Caco-2 (cell line): ENCODE measurements around the gene PRKAR2A. TPM values are rescaled to one million over a fixed set of nuclear protein-coding genes. Genes with fewer than 3 reads are reported as not detected.

Experiments
- Bru-seq: library from RNA; stranded (reverse); fragments of 400-500 nt; gene quantifications from one replicate; lab custom pipeline; 2021; lab: Mats Ljungman, UMichigan
- BruChase-seq, 2 experiments: library from RNA; stranded (reverse); fragments of 400-500 nt; gene quantifications; one replicate each; lab custom pipeline; 2021; lab: Mats Ljungman, UMichigan
- BruUV-seq: library from RNA; stranded (reverse); fragments of 400-500 nt; replicated peaks from 2 replicates; lab custom pipeline; 2021; lab: Mats Ljungman, UMichigan
- CTCF ChIA-PET: fragments of 300-600 bp; sonication (Branson Sonifier 250); formaldehyde crosslinking; loops from one replicate; lab custom pipeline; 2022; ENCODE audit warnings: antibody characterized with exemption; lab: Charles Lee
- POLR2A ChIA-PET: fragments of 300-600 bp; sonication (Branson Sonifier 250); formaldehyde crosslinking; loops from one replicate; lab custom pipeline; 2022; ENCODE audit warnings: antibody characterized with exemption; lab: Charles Lee
- DNase-seq, 2 experiments: peaks; one replicate each; pipeline versions ENCODE4 v3.0.0 to v3.0.0-alpha.2; 2020 to 2022
- H3K27me3 ChIP-seq: replicated peaks from 2 replicates; pipeline ENCODE4 v1.6.0; 2011; ENCODE audit warnings: low read length; ENCODE audit not compliant: control insufficient read depth, insufficient read depth
- H3K36me3 ChIP-seq: 2 replicates; pipeline ENCODE4 v1.5.1; 2011; ENCODE audit warnings: low read length; ENCODE audit not compliant: control insufficient read depth, insufficient read depth
- H3K4me1 ChIP-seq: fragments of 250-450 bp; sonication (Bioruptor Pico); 2 replicates; pipeline ENCODE4 v1.5.1; 2020; ENCODE audit warnings: mild to moderate bottlenecking
- H3K4me3 ChIP-seq: 2 replicates; pipeline ENCODE4 v1.5.1; 2011; ENCODE audit warnings: low read depth, mild to moderate bottlenecking, control low read depth, low read length
- H3K9me3 ChIP-seq: fragments of 250-450 bp; sonication (Bioruptor Pico); 2 replicates; pipeline ENCODE4 v1.5.1; 2020; ENCODE audit warnings: mild to moderate bottlenecking, moderate library complexity
- H3K27ac Mint-ChIP-seq: one replicate; pipeline ENCODE4 v1.8.0; 2022; ENCODE audit warnings: mixed read lengths; ENCODE audit not compliant: unreplicated experiment
- H3K27me3 Mint-ChIP-seq: one replicate; pipeline ENCODE4 v1.8.0; 2022; ENCODE audit warnings: mixed read lengths; ENCODE audit not compliant: insufficient read depth, unreplicated experiment
- H3K36me3 Mint-ChIP-seq: one replicate; pipeline ENCODE4 v1.8.0; 2022; ENCODE audit warnings: mild to moderate bottlenecking, mixed read lengths; ENCODE audit not compliant: insufficient read depth, unreplicated experiment
- H3K4me1 Mint-ChIP-seq: one replicate; pipeline ENCODE4 v1.8.0; 2022; ENCODE audit warnings: low read depth, mixed read lengths; ENCODE audit not compliant: unreplicated experiment
- H3K4me3 Mint-ChIP-seq: one replicate; pipeline ENCODE4 v1.8.0; 2022; ENCODE audit warnings: mild to moderate bottlenecking, moderate library complexity, mixed read lengths; ENCODE audit not compliant: unreplicated experiment
- H3K9me3 Mint-ChIP-seq: one replicate; pipeline ENCODE4 v1.8.0; 2022; ENCODE audit warnings: mixed read lengths; ENCODE audit not compliant: unreplicated experiment
- intact Hi-C: fragments of 100-400 bp; cut with micrococcal nuclease; formaldehyde crosslinking; loops from one replicate; pipeline ENCODE4 v1.10.0; 2022; ENCODE audit not compliant: unreplicated experiment
- long read RNA-seq: library from polyadenylated mRNA; stranded (forward); transcript quantifications from one replicate; pipeline ENCODE4 v2.0.0, GENCODE V29; 2022
- total RNA-seq: library from RNA; stranded (reverse); gene quantifications from 2 replicates; pipeline ENCODE4 v1.2.3, GENCODE V29; 2022
- TF ChIP-seq, protein P1 (sequence below), 2 experiments: fragments of 200-600 bp in 1 of 2; IDR thresholded peaks; 1 replicate in 1 of 2; 2 replicates in 1 of 2; pipeline versions ENCODE4 v1.5.1 to v1.8.0; 2011 to 2022; ENCODE audit warnings: antibody characterized with exemption in 1 of 2, control low read depth in 1 of 2, inconsistent platforms in 1 of 2, low read depth in 1 of 2, low read length in 1 of 2, mild to moderate bottlenecking in 1 of 2, moderate library complexity in 1 of 2; ENCODE audit not compliant: insufficient read depth in 1 of 2, severe bottlenecking in 1 of 2, unreplicated experiment in 1 of 2

The PRKAR2A gene
- total RNA-seq, result 56.3 and 67.3 TPM in 2 replicates
- Bru-seq, nascent RNA, result percentile 60 among the genes with signal in this experiment
- percentile 67 among the genes with signal in this experiment for BruChase-seq, experiment 1, labeled RNA remaining after a 2-hour chase
- percentile 82 among the genes with signal in this experiment for BruChase-seq, experiment 2, labeled RNA remaining after a 6-hour chase
- long read RNA-seq, full-length matches to known transcripts, result 6 of 26 reads
- long read RNA-seq, partial matches to known transcripts, result 0 of 26 reads
- long read RNA-seq, other reads (novel, unspliced or antisense), result 20 of 26 reads

DNA sequence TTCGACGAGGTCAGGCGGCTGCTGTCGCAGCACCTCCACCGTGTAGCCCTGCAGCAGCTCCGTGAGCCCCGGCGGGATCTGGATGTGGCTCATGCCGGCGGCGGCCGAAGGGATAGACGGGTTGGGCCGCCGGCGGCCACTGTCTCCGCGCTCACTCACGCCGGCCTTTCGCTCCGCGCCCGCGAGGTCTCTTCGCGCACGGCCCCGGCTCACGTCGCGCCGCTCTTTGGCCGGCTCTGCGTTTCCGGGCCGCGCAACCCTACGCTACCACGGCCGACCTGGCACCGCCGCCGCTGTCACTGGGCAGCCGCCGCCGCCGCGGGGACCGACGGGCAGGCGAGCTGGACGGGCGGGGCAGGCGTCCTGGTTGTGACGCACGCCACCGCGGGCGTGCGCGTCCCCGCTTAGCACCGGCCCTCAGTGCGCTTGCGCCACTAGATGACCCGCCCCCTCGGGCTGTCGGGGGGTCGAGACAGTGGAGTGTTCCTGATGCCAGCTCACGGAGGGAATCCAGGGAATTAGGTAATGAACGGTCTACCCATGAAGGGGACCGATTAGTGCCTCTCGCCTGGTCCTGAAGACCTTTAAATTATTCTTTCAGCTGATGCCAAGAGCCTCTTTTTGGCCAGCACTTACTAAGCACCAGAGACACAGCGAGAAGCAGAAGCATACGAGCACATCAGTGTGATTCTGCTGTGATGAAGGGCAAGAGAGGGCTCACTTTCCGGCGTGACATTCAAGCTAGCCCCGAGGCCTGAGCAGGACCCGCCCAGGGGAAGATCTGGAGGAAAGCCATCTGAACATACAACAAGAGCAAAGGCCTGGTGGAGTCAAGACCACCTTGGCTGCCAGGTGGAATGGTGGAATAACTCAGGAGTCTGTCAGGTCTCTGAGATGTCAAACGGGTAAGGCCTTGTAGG lies at the start of gene PRKAR2A:
Gene PRKAR2A (minus strand): TSS at position 371 of the 920 bp plus-strand sequence. CDS start 278 bp downstream, at position 93.
- BruUV-seq, result no TSS peak
- DNase-seq, result peak; percentile 78 to 89
- POLR2A ChIA-PET, result interaction anchor here (0.5 to 1.1 kb wide), 5 partner anchors 15 to 131 kb away, joined by 3 to 9 read pairs (median 5); partner anchors contain the start of gene IP6K2
- no peaks in the 10 kb centered on the region for H3K4me1 ChIP-seq
- no peaks in the 10 kb centered on the region for H3K36me3 Mint-ChIP-seq
- TF ChIP-seq, protein P1, sequence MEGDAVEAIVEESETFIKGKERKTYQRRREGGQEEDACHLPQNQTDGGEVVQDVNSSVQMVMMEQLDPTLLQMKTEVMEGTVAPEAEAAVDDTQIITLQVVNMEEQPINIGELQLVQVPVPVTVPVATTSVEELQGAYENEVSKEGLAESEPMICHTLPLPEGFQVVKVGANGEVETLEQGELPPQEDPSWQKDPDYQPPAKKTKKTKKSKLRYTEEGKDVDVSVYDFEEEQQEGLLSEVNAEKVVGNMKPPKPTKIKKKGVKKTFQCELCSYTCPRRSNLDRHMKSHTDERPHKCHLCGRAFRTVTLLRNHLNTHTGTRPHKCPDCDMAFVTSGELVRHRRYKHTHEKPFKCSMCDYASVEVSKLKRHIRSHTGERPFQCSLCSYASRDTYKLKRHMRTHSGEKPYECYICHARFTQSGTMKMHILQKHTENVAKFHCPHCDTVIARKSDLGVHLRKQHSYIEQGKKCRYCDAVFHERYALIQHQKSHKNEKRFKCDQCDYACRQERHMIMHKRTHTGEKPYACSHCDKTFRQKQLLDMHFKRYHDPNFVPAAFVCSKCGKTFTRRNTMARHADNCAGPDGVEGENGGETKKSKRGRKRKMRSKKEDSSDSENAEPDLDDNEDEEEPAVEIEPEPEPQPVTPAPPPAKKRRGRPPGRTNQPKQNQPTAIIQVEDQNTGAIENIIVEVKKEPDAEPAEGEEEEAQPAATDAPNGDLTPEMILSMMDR (IDR thresholded peaks at IDR 0.05; ENCODE audit: insufficient read depth in 1 of 2, low read depth in 1 of 2, low read length in 1 of 2, severe bottlenecking in 1 of 2, unreplicated experiment in 1 of 2), result no peak
- no peaks in the 10 kb centered on the region for H3K4me1 Mint-ChIP-seq
- CTCF ChIA-PET, result interaction anchor here (0.6 to 1.0 kb wide), 4 partner anchors 108 to 231 kb away, joined by 3 read pairs; partner anchors contain the start of genes IP6K2 and WDR6
- H3K4me3 ChIP-seq, result peak within 1 kb of the TSS; percentile 72
- H3K27me3 ChIP-seq, result no peaks in the 10 kb centered on the region
- H3K9me3 ChIP-seq, result no peaks in the 10 kb centered on the region
- H3K9me3 Mint-ChIP-seq, result no peaks in the 10 kb centered on the region
- peak within 1 kb of the TSS; percentile 60 for H3K27ac Mint-ChIP-seq
- intact Hi-C loops, result loop anchor here (1.0 to 5.0 kb wide), 2 partner anchors 51 to 70 kb away; partner anchors contain the start of genes ARIH2 and SLC25A20
- no peaks in the 10 kb centered on the region for H3K36me3 ChIP-seq
- H3K4me3 Mint-ChIP-seq, result peak within 1 kb of the TSS; percentile 92
- H3K27me3 Mint-ChIP-seq, result no peaks in the 10 kb centered on the region

DNA sequence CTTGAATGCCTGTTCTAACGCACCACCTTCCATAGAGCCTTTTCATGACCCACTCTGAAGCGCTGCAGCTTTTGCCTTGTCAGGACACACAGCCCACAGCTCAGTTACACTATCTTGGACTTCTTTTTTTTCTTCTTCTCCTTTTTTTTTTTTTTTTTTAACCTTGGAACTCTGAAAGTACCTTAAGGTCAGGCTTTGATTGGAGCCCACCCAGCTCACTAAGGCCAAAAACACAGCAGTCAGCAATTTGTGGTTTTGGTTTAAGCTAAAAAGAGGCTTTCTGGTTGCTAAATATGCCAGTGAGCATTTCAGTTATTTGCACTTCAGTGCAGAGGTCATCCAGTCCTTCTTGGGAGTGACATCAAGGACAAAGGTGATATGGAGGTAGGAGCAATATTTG lies 49.3 kb upstream of the PRKAR2A start:
- ChIA-PET CTCF (interaction anchor here (0.6 to 1.3 kb wide), 4 partner anchors 41 to 603 kb away, joined by 3 to 5 read pairs (median 4); no protein-coding TSS in a partner anchor), POLR2A (interaction anchor here (0.6 to 1.3 kb wide), 5 partner anchors 22 to 179 kb away, joined by 3 to 15 read pairs (median 5); partner anchors contain the start of gene ARIH2)
- Mint-ChIP-seq H3K9me3 (no peaks in the 10 kb centered on the region), H3K36me3 (no peaks in the 10 kb centered on the region), H3K4me3 (peak overlapping the region; percentile 92), H3K4me1 (peaks cover 24% of the 10 kb centered on the region), H3K27me3 (no peaks in the 10 kb centered on the region), H3K27ac (peak overlapping the region; percentile 42)
- intact Hi-C loops, result no loop called here
- Histone ChIP-seq H3K4me3 (no peak overlapping the region), H3K36me3 (no peaks in the 10 kb centered on the region), H3K27me3 (no peaks in the 10 kb centered on the region), H3K4me1 (peaks cover 17% of the 10 kb centered on the region), H3K9me3 (no peaks in the 10 kb centered on the region)
- no TSS peak for BruUV-seq
- DNase-seq, result no peak
- TF ChIP-seq, protein P1 (IDR thresholded peaks at IDR 0.05; ENCODE audit: insufficient read depth in 1 of 2, low read depth in 1 of 2, low read length in 1 of 2, severe bottlenecking in 1 of 2, unreplicated experiment in 1 of 2), result no peak

DNA sequence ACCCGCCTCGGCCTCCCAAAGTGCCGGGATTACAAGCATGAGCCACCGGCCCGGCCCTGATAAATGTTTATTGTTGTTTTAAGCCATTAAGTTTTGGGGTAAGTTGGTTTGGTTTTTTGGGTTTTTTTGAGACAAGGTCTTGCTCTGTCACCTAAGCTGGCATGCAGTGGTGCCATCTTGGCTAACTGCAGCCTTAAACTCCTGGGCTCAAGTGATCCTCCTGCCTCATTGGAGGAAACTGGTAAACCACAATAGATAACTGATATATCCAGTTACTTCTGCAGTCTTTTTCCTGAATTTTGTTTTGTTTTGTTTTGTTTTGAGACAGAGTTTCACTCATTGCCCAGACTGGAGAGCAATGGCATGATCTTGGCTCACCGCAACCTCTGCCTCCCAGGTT lies 46.8 kb upstream of the PRKAR2A start:
- Histone ChIP-seq H3K9me3 (no peaks in the 10 kb centered on the region), H3K4me3 (no peak overlapping the region), H3K36me3 (no peaks in the 10 kb centered on the region), H3K27me3 (no peaks in the 10 kb centered on the region), H3K4me1 (peaks cover 17% of the 10 kb centered on the region)
- TF ChIP-seq, protein P1 (IDR thresholded peaks at IDR 0.05; ENCODE audit: insufficient read depth in 1 of 2, low read depth in 1 of 2, low read length in 1 of 2, severe bottlenecking in 1 of 2, unreplicated experiment in 1 of 2), result no peak
- BruUV-seq, result no TSS peak
- Mint-ChIP-seq H3K36me3 (no peaks in the 10 kb centered on the region), H3K9me3 (no peaks in the 10 kb centered on the region), H3K4me3 (no peak overlapping the region), H3K27me3 (no peaks in the 10 kb centered on the region), H3K4me1 (peaks cover 24% of the 10 kb centered on the region), H3K27ac (no peak overlapping the region)
- ChIA-PET CTCF (no interaction called here), POLR2A (interaction anchor here (0.5 to 0.7 kb wide), 2 partner anchors 53 to 426 kb away, joined by 5 read pairs; no protein-coding TSS in a partner anchor)
- intact Hi-C loops, result no loop called here
- no peak for DNase-seq
